Liver (tissue), 3 donors: ENCODE results near the gene TRDMT1.

Experiments used
- ATF3 ChIP-seq: IDR thresholded peaks from 2 replicates; pipeline ENCODE4 v1.6.1; 2016; ENCODE audit warnings: antibody characterized with exemption
- CTCF ChIP-seq: fragments of 150-350 bp; IDR thresholded peaks from 2 replicates; pipeline ENCODE4 v1.5.1; 2017; ENCODE audit warnings: improper control_type of control experiment, low read depth, low read length; ENCODE audit not compliant: missing input control
- EGR1 ChIP-seq, 2 donors: IDR thresholded peaks; 2 replicates each; pipeline ENCODE4 v1.6.1; 2016 to 2018; ENCODE audit warnings: antibody characterized with exemption in 2 of 2, low read depth in 2 of 2
- FOXA1 ChIP-seq: IDR thresholded peaks from 2 replicates; pipeline ENCODE4 v1.6.1; 2016; ENCODE audit warnings: antibody characterized with exemption
- GABPA ChIP-seq, 2 donors: IDR thresholded peaks in 1 of 2; conservative IDR thresholded peaks in 1 of 2; 2 replicates each; pipeline ENCODE4 v1.6.1; 2016; ENCODE audit warnings: antibody characterized with exemption in 2 of 2, mild to moderate bottlenecking in 1 of 2, moderate library complexity in 1 of 2
- MAX ChIP-seq: IDR thresholded peaks from 2 replicates; pipeline ENCODE4 v1.6.1; 2016; ENCODE audit warnings: antibody characterized with exemption
- RAD21 ChIP-seq, 2 donors: IDR thresholded peaks; 2 replicates each; pipeline ENCODE4 v1.6.1; 2016; ENCODE audit warnings: antibody characterized with exemption in 2 of 2, mild to moderate bottlenecking in 2 of 2
- REST ChIP-seq: IDR thresholded peaks from 2 replicates; pipeline ENCODE4 v1.6.1; 2016; ENCODE audit warnings: antibody characterized with exemption, mild to moderate bottlenecking
- SP1 ChIP-seq: IDR thresholded peaks from 2 replicates; pipeline ENCODE4 v1.6.1; 2018; ENCODE audit warnings: antibody characterized with exemption, mild to moderate bottlenecking
- donor health status: healthy.
- donor health status: healthy.

- no peak for TF ChIP-seq CTCF
- no peak for TF ChIP-seq SP1
- TF ChIP-seq MAX = no peak
- no peak for TF ChIP-seq REST
- no peak for TF ChIP-seq ATF3
- TF ChIP-seq GABPA (IDR thresholded peaks at IDR 0.05 in 1 of 2, conservative IDR thresholded peaks at IDR 0.05 in 1 of 2) = no peak
- no peak for TF ChIP-seq FOXA1
- TF ChIP-seq EGR1 (IDR thresholded peaks at IDR 0.05; ENCODE audit: low read depth in 2 of 2) = no peak
- no peak for TF ChIP-seq RAD21 (IDR thresholded peaks at IDR 0.05)
Measured at GRCh38 chr10:17109475-17110207, 91.8 kb downstream of the TRDMT1 start.
